KMS-11 (cell line): ENCODE measurements around the gene VDR.

Experiments
- H2AFZ ChIP-seq: fragments of 200-600 bp; sonication (generic); 2 replicates; pipeline ENCODE4 v1.6.1; 2016; ENCODE audit warnings: antibody characterized with exemption, mixed run types, low read depth
- H3K27ac ChIP-seq: fragments of 200-600 bp; sonication (generic); 2 replicates; pipeline ENCODE4 v1.6.1; 2016; ENCODE audit warnings: mild to moderate bottlenecking, mixed run types
- H3K27me3 ChIP-seq: fragments of 200-600 bp; sonication (generic); 2 replicates; pipeline ENCODE4 v1.6.1; 2017; ENCODE audit warnings: mild to moderate bottlenecking, low read depth, mixed run types, moderate library complexity; ENCODE audit not compliant: insufficient read depth
- H3K36me3 ChIP-seq: fragments of 200-600 bp; sonication (generic); 2 replicates; pipeline ENCODE4 v1.6.1; 2017; ENCODE audit warnings: mild to moderate bottlenecking, mixed run types; ENCODE audit not compliant: insufficient read depth
- H3K4me1 ChIP-seq: fragments of 200-600 bp; sonication (generic); 2 replicates; pipeline ENCODE4 v1.6.1; 2016; ENCODE audit warnings: mild to moderate bottlenecking, low read depth, mixed run types; ENCODE audit not compliant: poor library complexity, severe bottlenecking
- H3K4me2 ChIP-seq: fragments of 200-600 bp; sonication (generic); 2 replicates; pipeline ENCODE4 v1.7.0; 2016; ENCODE audit warnings: mild to moderate bottlenecking, mixed run types
- H3K4me3 ChIP-seq: fragments of 200-600 bp; sonication (generic); IDR thresholded peaks from 2 replicates; pipeline ENCODE4 v1.6.1; 2017; ENCODE audit warnings: low read depth, low read length, mixed read lengths; ENCODE audit not compliant: insufficient read depth
- H3K79me2 ChIP-seq: fragments of 200-600 bp; sonication (generic); 2 replicates; pipeline ENCODE4 v1.6.1; 2016; ENCODE audit warnings: low read depth, mixed run types; ENCODE audit not compliant: insufficient read depth
- H3K9ac ChIP-seq: fragments of 200-600 bp; sonication (generic); 2 replicates; pipeline ENCODE4 v1.6.1; 2016; ENCODE audit warnings: mild to moderate bottlenecking, mixed run types
- H4K20me1 ChIP-seq: fragments of 200-600 bp; sonication (generic); 2 replicates; pipeline ENCODE4 v1.6.1; 2016; ENCODE audit warnings: mild to moderate bottlenecking, mixed run types; ENCODE audit not compliant: insufficient read depth
- CTCF ChIP-seq: fragments of 200-600 bp; sonication (generic); conservative IDR thresholded peaks from 2 replicates; pipeline ENCODE4 v1.6.1; 2017; ENCODE audit warnings: low read depth, mild to moderate bottlenecking, antibody characterized with exemption, low read length, moderate library complexity, mixed read lengths

Gene VDR

GRCh38 chr12:47921907-47922306 lies 17.1 kb upstream of the VDR start:
- no peaks in the 10 kb centered on the region for H3K79me2 ChIP-seq
- no peaks in the 10 kb centered on the region for H3K27me3 ChIP-seq
- no peak overlapping the region for H3K27ac ChIP-seq
- H3K4me1 ChIP-seq = no peaks in the 10 kb centered on the region
- H4K20me1 ChIP-seq = no peaks in the 10 kb centered on the region
- no peak overlapping the region for H3K4me2 ChIP-seq
- H3K36me3 ChIP-seq = no peaks in the 10 kb centered on the region
- no peak overlapping the region for H2AFZ ChIP-seq
- no peak overlapping the region for H3K9ac ChIP-seq
- TF ChIP-seq CTCF = no peak
- no peak overlapping the region for H3K4me3 ChIP-seq

- Histone ChIP-seq H4K20me1 (no peaks in the 10 kb centered on the region), H3K4me3 (no peak overlapping the region), H2AFZ (no peak overlapping the region), H3K79me2 (no peaks in the 10 kb centered on the region), H3K4me1 (no peaks in the 10 kb centered on the region), H3K27ac (no peak overlapping the region), H3K27me3 (no peaks in the 10 kb centered on the region), H3K9ac (no peak overlapping the region), H3K4me2 (no peak overlapping the region), H3K36me3 (no peaks in the 10 kb centered on the region)
- TF ChIP-seq CTCF = no peak
These were observed 16.1 kb upstream of the VDR start for GRCh38 chr12:47920913-47921312.

GRCh38 chr12:47913081-47913480 lies 8.3 kb upstream of the VDR start:
- Histone ChIP-seq H3K4me1 (no peaks in the 10 kb centered on the region), H3K4me3 (no peak overlapping the region), H2AFZ (no peak overlapping the region), H3K27ac (no peak overlapping the region), H3K79me2 (no peaks in the 10 kb centered on the region), H3K36me3 (no peaks in the 10 kb centered on the region), H4K20me1 (no peaks in the 10 kb centered on the region), H3K9ac (no peak overlapping the region), H3K27me3 (no peaks in the 10 kb centered on the region), H3K4me2 (no peak overlapping the region)
- no peak for TF ChIP-seq CTCF

- Histone ChIP-seq H3K4me2 (no peak overlapping the region), H2AFZ (no peak overlapping the region)
- TF ChIP-seq CTCF = no peak
These were observed 7.8 kb upstream of the VDR start for GRCh38 chr12:47912556-47912955.

GRCh38 chr12:47910981-47911380 lies 6.2 kb upstream of the VDR start:
- Histone ChIP-seq H3K4me1 (no peaks in the 10 kb centered on the region), H3K4me2 (no peak overlapping the region), H3K27me3 (no peaks in the 10 kb centered on the region; the same call in 1 of the 2 replicates), H2AFZ (no peak overlapping the region), H3K9ac (no peak overlapping the region), H3K36me3 (no peaks in the 10 kb centered on the region), H4K20me1 (no peaks in the 10 kb centered on the region), H3K4me3 (no peak overlapping the region), H3K79me2 (no peaks in the 10 kb centered on the region), H3K27ac (no peak overlapping the region)
- TF ChIP-seq CTCF = no peak

More at GRCh38 chr12:47912556-47912955, 7.8 kb upstream of the VDR start:
- H3K79me2 ChIP-seq = no peaks in the 10 kb centered on the region
- no peaks in the 10 kb centered on the region for H3K36me3 ChIP-seq
- no peak overlapping the region for H3K4me3 ChIP-seq
- H3K9ac ChIP-seq = no peak overlapping the region
- H3K4me1 ChIP-seq = no peaks in the 10 kb centered on the region
- no peaks in the 10 kb centered on the region for H4K20me1 ChIP-seq
- no peak overlapping the region for H3K27ac ChIP-seq
- H3K27me3 ChIP-seq = no peaks in the 10 kb centered on the region
